ENCODE data around the gene SNX24.

SNX24 gene

DNA sequence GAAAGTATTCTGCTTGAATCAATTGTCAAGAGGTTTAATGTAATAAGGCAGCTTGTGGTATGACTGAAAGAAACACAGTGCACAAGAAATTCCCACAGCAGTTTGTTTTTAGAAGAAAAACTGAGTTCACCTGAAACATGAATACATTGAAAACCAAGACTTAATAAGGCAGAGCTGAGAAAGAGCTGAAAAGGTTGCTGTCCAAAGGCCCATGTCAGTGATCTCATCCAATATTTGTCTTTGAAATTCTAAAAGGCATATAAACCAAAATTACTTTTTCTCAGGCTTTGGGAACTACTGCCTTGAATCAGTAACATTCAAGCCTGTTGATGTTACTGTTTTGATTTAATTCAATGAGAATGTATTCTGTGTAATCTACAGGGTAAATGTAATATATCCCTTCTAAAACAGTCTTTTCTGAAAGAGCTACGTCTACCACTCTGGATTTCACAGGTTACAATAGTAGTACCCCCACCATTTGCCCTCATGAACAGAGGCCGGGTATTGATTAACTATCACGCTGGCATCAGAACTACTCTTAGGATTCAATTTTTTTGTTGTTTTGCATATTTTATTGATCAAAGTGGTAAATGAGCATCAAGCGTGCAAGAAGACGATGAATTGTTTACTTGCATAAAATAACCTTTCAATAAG, 133.4 kb downstream of the SNX24 start:
- Histone ChIP-seq H3K4me1 (ENCODE audit: control insufficient read depth, insufficient read depth, low read length) (no peaks in the 10 kb centered on the region), H3K27me3 (ENCODE audit: control insufficient read depth, insufficient read depth, low read length) (no peaks in the 10 kb centered on the region), H3K27ac (ENCODE audit: low read depth, low read length) (no peak overlapping the region), H3K4me3 (ENCODE audit: low read length) (no peak overlapping the region), H3K9ac (ENCODE audit: low read length) (no peak overlapping the region), H3K36me3 (ENCODE audit: control insufficient read depth, insufficient read depth, low read length) (no peaks in the 10 kb centered on the region)

DNA sequence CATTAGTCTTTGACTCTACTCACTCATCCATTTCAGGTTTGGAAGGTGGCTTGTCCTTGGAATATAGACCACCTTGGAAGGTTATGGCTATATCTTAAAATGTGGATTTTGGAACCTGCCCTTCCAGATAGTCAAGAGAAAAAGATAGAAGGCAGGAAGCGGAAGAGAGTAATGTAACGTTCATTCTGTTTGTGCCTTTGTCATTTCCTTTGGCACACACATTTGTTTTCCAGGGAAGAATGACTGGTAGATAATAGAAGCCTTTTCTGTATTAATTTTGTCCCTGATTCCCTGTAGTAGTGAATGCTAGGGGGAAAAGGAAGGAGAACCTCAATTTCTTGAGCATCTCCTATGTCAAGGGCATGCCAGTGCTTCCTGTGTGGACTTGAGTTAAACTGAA, 136.4 kb downstream of the SNX24 start:
- Histone ChIP-seq H3K4me3 (ENCODE audit: low read length) (no peak overlapping the region), H3K27ac (ENCODE audit: low read depth, low read length) (no peak overlapping the region), H3K27me3 (ENCODE audit: control insufficient read depth, insufficient read depth, low read length) (no peaks in the 10 kb centered on the region), H3K36me3 (ENCODE audit: control insufficient read depth, insufficient read depth, low read length) (no peaks in the 10 kb centered on the region), H3K9ac (ENCODE audit: low read length) (no peak overlapping the region), H3K4me1 (ENCODE audit: control insufficient read depth, insufficient read depth, low read length) (no peaks in the 10 kb centered on the region)

DNA sequence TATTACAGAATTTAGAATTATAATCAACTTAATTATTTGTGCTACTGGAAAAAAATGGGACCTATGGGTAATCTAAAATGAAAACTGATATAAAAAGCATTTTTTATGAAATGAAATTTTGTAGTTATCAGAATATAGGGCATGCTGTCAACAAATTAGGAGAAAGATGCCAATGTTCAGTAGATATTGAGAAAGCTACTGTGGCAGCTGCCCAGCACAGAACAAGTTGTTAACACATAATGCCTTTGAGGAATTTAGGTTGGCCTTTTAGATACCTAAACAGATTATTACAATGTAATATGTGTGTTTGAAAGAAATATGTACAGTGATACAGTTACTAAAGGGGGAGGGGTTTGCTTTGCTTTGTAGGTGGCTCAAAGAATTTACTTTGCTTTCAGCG, 137.0 kb downstream of the SNX24 start:
- Histone ChIP-seq H3K9ac (ENCODE audit: low read length) (no peak overlapping the region), H3K27me3 (ENCODE audit: control insufficient read depth, insufficient read depth, low read length) (no peaks in the 10 kb centered on the region), H3K36me3 (ENCODE audit: control insufficient read depth, insufficient read depth, low read length) (no peaks in the 10 kb centered on the region), H3K4me3 (ENCODE audit: low read length) (no peak overlapping the region), H3K27ac (ENCODE audit: low read depth, low read length) (no peak overlapping the region), H3K4me1 (ENCODE audit: control insufficient read depth, insufficient read depth, low read length) (no peaks in the 10 kb centered on the region)

GRCh38 chr5:122984425-122984824, 139.0 kb downstream of the SNX24 start:
- Histone ChIP-seq H3K27me3 (ENCODE audit: control insufficient read depth, insufficient read depth, low read length) (no peaks in the 10 kb centered on the region), H3K4me3 (ENCODE audit: low read length) (no peak overlapping the region), H3K4me1 (ENCODE audit: control insufficient read depth, insufficient read depth, low read length) (no peaks in the 10 kb centered on the region), H3K36me3 (ENCODE audit: control insufficient read depth, insufficient read depth, low read length) (no peaks in the 10 kb centered on the region), H3K9ac (ENCODE audit: low read length) (no peak overlapping the region), H3K27ac (ENCODE audit: low read depth, low read length) (no peak overlapping the region)

GRCh38 chr5:122985006-122985700, 139.7 kb downstream of the SNX24 start:
- Histone ChIP-seq H3K27me3 (ENCODE audit: control insufficient read depth, insufficient read depth, low read length) (no peaks in the 10 kb centered on the region), H3K4me3 (ENCODE audit: low read length) (no peak overlapping the region), H3K36me3 (ENCODE audit: control insufficient read depth, insufficient read depth, low read length) (no peaks in the 10 kb centered on the region), H3K9ac (ENCODE audit: low read length) (no peak overlapping the region), H3K4me1 (ENCODE audit: control insufficient read depth, insufficient read depth, low read length) (no peaks in the 10 kb centered on the region), H3K27ac (ENCODE audit: low read depth, low read length) (no peak overlapping the region)

- H3K4me1 ChIP-seq (ENCODE audit: control insufficient read depth, insufficient read depth, low read length): no peaks in the 10 kb centered on the region
- no peak overlapping the region for H3K9ac ChIP-seq (ENCODE audit: low read length)
- no peak overlapping the region for H3K4me3 ChIP-seq (ENCODE audit: low read length)
- H3K27ac ChIP-seq (ENCODE audit: low read depth, low read length): no peak overlapping the region
- H3K27me3 ChIP-seq (ENCODE audit: control insufficient read depth, insufficient read depth, low read length): no peaks in the 10 kb centered on the region
- H3K36me3 ChIP-seq (ENCODE audit: control insufficient read depth, insufficient read depth, low read length): no peaks in the 10 kb centered on the region
Measured at GRCh38 chr5:122985954-122986721, 140.7 kb downstream of the SNX24 start.

DNA sequence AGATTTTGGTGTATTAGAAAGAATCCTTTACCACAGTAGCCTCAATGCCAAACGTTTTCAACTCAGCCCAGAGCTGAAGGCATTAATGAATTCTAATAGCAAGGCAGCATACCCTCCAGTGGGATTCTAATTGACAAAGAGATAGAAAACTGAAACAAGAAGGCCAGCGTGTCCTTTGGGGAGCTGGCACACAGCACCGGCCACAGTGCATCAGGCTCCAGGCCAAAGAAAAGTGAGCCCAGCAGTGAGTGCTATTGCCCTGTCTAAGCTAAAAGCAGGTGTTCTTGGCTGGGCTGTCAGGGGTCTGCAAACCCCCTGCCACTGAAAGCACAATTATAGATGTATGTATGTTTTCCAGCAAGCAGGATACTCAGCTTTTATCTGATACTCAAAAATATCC, 150.7 kb downstream of the SNX24 start:
- no peak overlapping the region for H3K9ac ChIP-seq (ENCODE audit: low read length)
- H3K27ac ChIP-seq (ENCODE audit: low read depth, low read length): no peak overlapping the region
- H3K36me3 ChIP-seq (ENCODE audit: control insufficient read depth, insufficient read depth, low read length): peaks cover 3% of the 10 kb centered on the region
- no peak overlapping the region for H3K4me3 ChIP-seq (ENCODE audit: low read length)
- no peaks in the 10 kb centered on the region for H3K4me1 ChIP-seq (ENCODE audit: control insufficient read depth, insufficient read depth, low read length)
- no peaks in the 10 kb centered on the region for H3K27me3 ChIP-seq (ENCODE audit: control insufficient read depth, insufficient read depth, low read length)

GRCh38 chr5:122997294-122997693, 151.9 kb downstream of the SNX24 start:
- H3K27me3 ChIP-seq (ENCODE audit: control insufficient read depth, insufficient read depth, low read length): no peaks in the 10 kb centered on the region
- H3K4me3 ChIP-seq (ENCODE audit: low read length): no peak overlapping the region
- H3K9ac ChIP-seq (ENCODE audit: low read length): no peak overlapping the region
- H3K4me1 ChIP-seq (ENCODE audit: control insufficient read depth, insufficient read depth, low read length): no peaks in the 10 kb centered on the region
- no peak overlapping the region for H3K27ac ChIP-seq (ENCODE audit: low read depth, low read length)
- peaks cover 3% of the 10 kb centered on the region for H3K36me3 ChIP-seq (ENCODE audit: control insufficient read depth, insufficient read depth, low read length)

GRCh38 chr5:122999947-123000563, 154.6 kb downstream of the SNX24 start:
- no peaks in the 10 kb centered on the region for H3K4me1 ChIP-seq (ENCODE audit: control insufficient read depth, insufficient read depth, low read length)
- peaks cover 3% of the 10 kb centered on the region for H3K36me3 ChIP-seq (ENCODE audit: control insufficient read depth, insufficient read depth, low read length)
- no peak overlapping the region for H3K4me3 ChIP-seq (ENCODE audit: low read length)
- no peak overlapping the region for H3K9ac ChIP-seq (ENCODE audit: low read length)
- H3K27me3 ChIP-seq (ENCODE audit: control insufficient read depth, insufficient read depth, low read length): no peaks in the 10 kb centered on the region
- H3K27ac ChIP-seq (ENCODE audit: low read depth, low read length): no peak overlapping the region

DNA sequence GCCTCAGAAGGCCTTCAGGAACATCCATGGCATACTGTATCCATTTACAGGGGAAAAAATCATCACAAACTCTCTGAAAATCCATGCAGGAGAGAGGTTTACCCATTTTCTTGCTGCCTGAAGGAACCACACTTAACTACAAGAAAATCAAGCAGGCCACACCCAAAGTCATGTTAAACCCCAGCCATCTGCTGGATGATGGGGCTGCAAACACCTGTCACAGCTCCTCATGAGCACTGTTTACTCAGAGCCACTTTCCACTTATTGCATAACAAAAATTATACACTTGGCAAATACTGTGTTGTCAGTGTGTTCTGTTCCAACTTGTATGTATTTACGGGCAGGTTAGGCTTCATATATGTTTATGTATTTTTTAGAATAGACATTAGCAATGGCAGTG, 155.3 kb downstream of the SNX24 start:
- H3K9ac ChIP-seq (ENCODE audit: low read length): no peak overlapping the region
- H3K27ac ChIP-seq (ENCODE audit: low read depth, low read length): no peak overlapping the region
- no peaks in the 10 kb centered on the region for H3K27me3 ChIP-seq (ENCODE audit: control insufficient read depth, insufficient read depth, low read length)
- no peaks in the 10 kb centered on the region for H3K4me1 ChIP-seq (ENCODE audit: control insufficient read depth, insufficient read depth, low read length)
- peaks cover 3% of the 10 kb centered on the region for H3K36me3 ChIP-seq (ENCODE audit: control insufficient read depth, insufficient read depth, low read length)
- H3K4me3 ChIP-seq (ENCODE audit: low read length): no peak overlapping the region

DNA sequence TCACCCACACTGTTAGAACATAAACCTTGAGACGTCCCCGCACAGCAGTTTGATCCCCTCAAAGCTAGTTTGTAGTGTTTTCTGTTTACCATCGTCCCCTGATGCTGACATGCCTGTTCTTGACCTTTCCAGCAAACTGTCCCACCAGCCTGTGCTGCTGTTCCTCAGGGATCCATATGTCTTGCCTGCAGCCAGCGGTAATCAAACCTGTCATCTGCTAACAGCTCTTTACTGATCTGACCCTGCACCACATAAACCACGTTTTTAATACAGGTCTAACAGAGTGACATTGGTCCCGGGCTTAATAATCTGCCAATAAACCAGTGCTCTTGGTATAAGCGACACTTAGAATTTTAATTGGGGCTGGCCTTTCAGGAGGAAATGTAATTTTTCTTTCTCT, 156.4 kb downstream of the SNX24 start:
- Histone ChIP-seq H3K9ac (ENCODE audit: low read length) (no peak overlapping the region), H3K27ac (ENCODE audit: low read depth, low read length) (no peak overlapping the region), H3K27me3 (ENCODE audit: control insufficient read depth, insufficient read depth, low read length) (no peaks in the 10 kb centered on the region), H3K36me3 (ENCODE audit: control insufficient read depth, insufficient read depth, low read length) (peaks cover 3% of the 10 kb centered on the region), H3K4me3 (ENCODE audit: low read length) (no peak overlapping the region), H3K4me1 (ENCODE audit: control insufficient read depth, insufficient read depth, low read length) (no peaks in the 10 kb centered on the region)

- H3K27ac ChIP-seq (ENCODE audit: low read depth, low read length): no peak overlapping the region
- H3K4me1 ChIP-seq (ENCODE audit: control insufficient read depth, insufficient read depth, low read length): no peaks in the 10 kb centered on the region
Measured at GRCh38 chr5:123007182-123007581, 161.8 kb downstream of the SNX24 start.

More at GRCh38 chr5:123007182-123007581, 161.8 kb downstream of the SNX24 start:
- no peak overlapping the region for H3K9ac ChIP-seq (ENCODE audit: low read length)
- no peaks in the 10 kb centered on the region for H3K36me3 ChIP-seq (ENCODE audit: control insufficient read depth, insufficient read depth, low read length)
- H3K4me3 ChIP-seq (ENCODE audit: low read length): no peak overlapping the region
- H3K27me3 ChIP-seq (ENCODE audit: control insufficient read depth, insufficient read depth, low read length): no peaks in the 10 kb centered on the region
